Small intestine (tissue), 7 donors: ENCODE data around the gene GOLM1. TPM values are rescaled to one million over a fixed set of nuclear protein-coding genes. Genes with fewer than 3 reads are reported as not detected.

Source experiments
- DNase-seq, 2 donors: peaks; one replicate each; pipeline versions ENCODE4 v3.0.0 to v3.0.0-alpha.2; 2013
- FAIRE-seq: peaks from 2 replicates; lab custom pipeline; 2012; peaks lifted over from hg19 to GRCh38; lab: Jason Lieb, UNC
- H3K27ac ChIP-seq, 3 donors: one replicate each; pipeline ENCODE4 v1.5.1; 2013; ENCODE audit warnings: low read length in 2 of 3, mild to moderate bottlenecking in 2 of 3, control low read depth in 1 of 3, inconsistent platforms in 1 of 3, low read depth in 1 of 3, moderate library complexity in 1 of 3
- H3K27me3 ChIP-seq, 3 donors: one replicate each; pipeline ENCODE4 v1.6.1; 2013; ENCODE audit warnings: low read length in 3 of 3, inconsistent platforms in 1 of 3; ENCODE audit not compliant: control insufficient read depth in 3 of 3, insufficient read depth in 3 of 3
- H3K36me3 ChIP-seq, 3 donors: one replicate each; pipeline ENCODE4 v1.6.1; 2013; ENCODE audit warnings: low read length in 3 of 3, inconsistent platforms in 1 of 3, low read depth in 1 of 3, mild to moderate bottlenecking in 1 of 3, moderate library complexity in 1 of 3; ENCODE audit not compliant: control insufficient read depth in 3 of 3, insufficient read depth in 2 of 3
- H3K4me1 ChIP-seq, 3 donors: one replicate each; pipeline ENCODE4 v1.6.1; 2013; ENCODE audit warnings: low read length in 2 of 3, inconsistent platforms in 1 of 3, low read depth in 1 of 3, mild to moderate bottlenecking in 1 of 3, moderate library complexity in 1 of 3; ENCODE audit not compliant: control insufficient read depth in 3 of 3, insufficient read depth in 2 of 3
- H3K4me3 ChIP-seq, 3 donors: one replicate each; pipeline ENCODE4 v1.5.1; 2013; ENCODE audit warnings: low read length in 3 of 3, control low read depth in 1 of 3, inconsistent platforms in 1 of 3, low read depth in 1 of 3, mild to moderate bottlenecking in 1 of 3, moderate library complexity in 1 of 3
- H3K9me3 ChIP-seq, 2 donors: one replicate each; pipeline ENCODE4 v1.6.1; 2013; ENCODE audit warnings: low read depth in 1 of 2, low read length in 1 of 2; ENCODE audit not compliant: control insufficient read depth in 2 of 2, insufficient read depth in 1 of 2
- WGBS, 3 donors: extraction: QIAGEN DNeasy Blood & Tissue Kit; methylation state at CpG; one replicate each; pipeline ENCODE4 v1.1.7; 2013; 5-methylcytosine and 5-hydroxymethylcytosine counted together
- polyA plus RNA-seq, 4 donors: library from polyadenylated mRNA; stranded (reverse) in 3 of 4; unstranded in 1 of 4; fragments of 200-250 nt in 3 of 4; fragments of 120-200 nt in 1 of 4; gene quantifications; one replicate each; pipeline versions ENCODE4 v1.2.1 to v1.2.3, GENCODE V29; 2013
- donor health status: healthy with polysubstance abuse.
- donor health status: control.
- donor health status: control.
- donor health status: Bipolar disorder and iron deficiency.
- donor health status: healthy.

The GOLM1 gene
- polyA plus RNA-seq, 4 donors = 17.8 to 318 (median 102) TPM

- DNase-seq (no peak), FAIRE-seq (no peak)
- WGBS, 3 donors = 91 to 94% (median 92%) methylated on average over 12 of the region's 12 CpGs
- H3K36me3 ChIP-seq = peaks cover 0 to 36% (median 0%) of the 10 kb centered on the region in 3 donors
- H3K27ac ChIP-seq = no peak overlapping the region
- no peaks in the 10 kb centered on the region for H3K9me3 ChIP-seq
- no peak overlapping the region for H3K4me3 ChIP-seq
- no peaks in the 10 kb centered on the region for H3K27me3 ChIP-seq
- peaks cover 0 to 20% (median 0%) of the 10 kb centered on the region in 3 donors for H3K4me1 ChIP-seq
These were observed 59.1 kb downstream of the GOLM1 start for GRCh38 chr9:86039991-86040860.

GRCh38 chr9:86036555-86036954, 62.8 kb downstream of the GOLM1 start:
- no peaks in the 10 kb centered on the region for H3K27me3 ChIP-seq
- no peak overlapping the region for H3K4me3 ChIP-seq
- H3K27ac ChIP-seq = no peak overlapping the region
- H3K36me3 ChIP-seq = peaks cover 4 to 63% (median 11%) of the 10 kb centered on the region in 3 donors
- FAIRE-seq (no peak), DNase-seq (no peak)
- no peaks in the 10 kb centered on the region for H3K9me3 ChIP-seq
- 76 to 90% (median 82%) methylated on average over 9 of the region's 9 CpGs for WGBS, 3 donors
- peaks cover 0 to 8% (median 0%) of the 10 kb centered on the region in 3 donors for H3K4me1 ChIP-seq

- Histone ChIP-seq H3K4me3 (no peak overlapping the region), H3K27ac (no peak overlapping the region), H3K27me3 (no peaks in the 10 kb centered on the region), H3K4me1 (peaks cover 0 to 2% (median 0%) of the 10 kb centered on the region in 3 donors), H3K36me3 (peaks cover 4 to 68% (median 12%) of the 10 kb centered on the region in 3 donors), H3K9me3 (no peaks in the 10 kb centered on the region)
- no peak for DNase-seq
- 54 to 78% (median 62%) methylated on average over 15 of the region's 15 CpGs for WGBS, 3 donors
- no peak for FAIRE-seq
These were observed 63.4 kb downstream of the GOLM1 start for GRCh38 chr9:86035827-86036440.

- FAIRE-seq = no peak
- DNase-seq = peak; percentile 51 to 66
These were observed 64.3 kb downstream of the GOLM1 start for GRCh38 chr9:86034863-86035734.

GRCh38 chr9:86027767-86028166, 71.6 kb downstream of the GOLM1 start:
- H3K27ac ChIP-seq = no peak overlapping the region
- H3K9me3 ChIP-seq = no peaks in the 10 kb centered on the region
- DNase-seq = no peak
- FAIRE-seq = no peak
- no peaks in the 10 kb centered on the region for H3K27me3 ChIP-seq
- no peak overlapping the region for H3K4me3 ChIP-seq
- no peaks in the 10 kb centered on the region for H3K4me1 ChIP-seq
- peaks cover 7 to 60% (median 19%) of the 10 kb centered on the region in 3 donors for H3K36me3 ChIP-seq
- 83 to 92% (median 89%) methylated on average over 4 of the region's 4 CpGs for WGBS, 3 donors

More at GRCh38 chr9:86034863-86035734, 64.3 kb downstream of the GOLM1 start:
- H3K4me1 ChIP-seq = no peaks in the 10 kb centered on the region
- no peaks in the 10 kb centered on the region for H3K27me3 ChIP-seq
- H3K27ac ChIP-seq = no peak overlapping the region
- H3K36me3 ChIP-seq = peaks cover 4 to 64% (median 12%) of the 10 kb centered on the region in 3 donors
- no peak overlapping the region for H3K4me3 ChIP-seq
- H3K9me3 ChIP-seq = no peaks in the 10 kb centered on the region
- 55 to 74% (median 57%) methylated on average over 14 to 17 of the region's 17 CpGs for WGBS, 3 donors

GRCh38 chr9:86022687-86023266, 76.6 kb downstream of the GOLM1 start:
- DNase-seq (no peak), FAIRE-seq (no peak)
- Histone ChIP-seq H3K36me3 (peaks cover 12 to 34% (median 12%) of the 10 kb centered on the region in 3 donors), H3K9me3 (no peaks in the 10 kb centered on the region), H3K27me3 (no peaks in the 10 kb centered on the region), H3K4me3 (no peak overlapping the region), H3K27ac (no peak overlapping the region), H3K4me1 (no peaks in the 10 kb centered on the region)
- WGBS, 3 donors = 77 to 95% (median 83%) methylated on average over 3 of the region's 3 CpGs

- Histone ChIP-seq H3K27me3 (no peaks in the 10 kb centered on the region), H3K27ac (no peak overlapping the region), H3K9me3 (no peaks in the 10 kb centered on the region), H3K4me3 (no peak overlapping the region), H3K4me1 (no peaks in the 10 kb centered on the region), H3K36me3 (peaks cover 9 to 29% (median 12%) of the 10 kb centered on the region in 3 donors)
- no peak for DNase-seq
- no peak for FAIRE-seq
- WGBS, 3 donors = 90 to 92% (median 91%) methylated on average over 6 of the region's 6 CpGs
These were observed 78.2 kb downstream of the GOLM1 start for GRCh38 chr9:86021166-86021565.
